ENCODE results near the gene SPAG16. TPM values are rescaled to one million over a fixed set of nuclear protein-coding genes. Genes with fewer than 3 reads are reported as not detected.

SPAG16 gene
- total RNA-seq, 1 experiment from 2014 or later: 16.0 TPM

GRCh38 chr2:213816583-213816982, 532.3 kb downstream of the SPAG16 start:
- no peak for DNase-seq (ENCODE audit: low spot score)
- Mint-ChIP-seq H3K27ac (no peak overlapping the region), H3K27me3 (ENCODE audit: low read depth) (no peaks in the 10 kb centered on the region), H3K4me3 (no peak overlapping the region), H3K4me1 (peaks cover 11% of the 10 kb centered on the region; the same call in 1 of the 2 replicates), H3K9me3 (peaks cover 9% of the 10 kb centered on the region), H3K36me3 (no peaks in the 10 kb centered on the region)
- POLR2A ChIA-PET: no interaction called here
- ATAC-seq: no peak
- TF ChIP-seq PRDM15 (CRISPR knock-in tag; IDR thresholded peaks at IDR 0.05) (no peak), GABPB1 (CRISPR knock-in tag; IDR thresholded peaks at IDR 0.05) (no peak), NR1H2 (CRISPR knock-in tag; IDR thresholded peaks at IDR 0.05) (no peak), IRF1 (CRISPR knock-in tag; IDR thresholded peaks at IDR 0.05) (no peak), USF1 (CRISPR knock-in tag; IDR thresholded peaks at IDR 0.05) (no peak), CREM (CRISPR knock-in tag; IDR thresholded peaks at IDR 0.05) (no peak), PRRX2 (CRISPR knock-in tag; IDR thresholded peaks at IDR 0.05) (no peak), FOXP4 (CRISPR knock-in tag; IDR thresholded peaks at IDR 0.05) (no peak), SMAD4 (CRISPR knock-in tag; IDR thresholded peaks at IDR 0.05) (no peak), ZBTB43 (CRISPR knock-in tag; IDR thresholded peaks at IDR 0.05) (no peak), IRF2 (CRISPR knock-in tag; IDR thresholded peaks at IDR 0.05; ENCODE audit: borderline replicate concordance, low read depth) (no peak), KAT7 (CRISPR knock-in tag; IDR thresholded peaks at IDR 0.05; ENCODE audit: borderline replicate concordance) (no peak), CREB1 (CRISPR knock-in tag; IDR thresholded peaks at IDR 0.05) (no peak), ZNF671 (CRISPR knock-in tag; IDR thresholded peaks at IDR 0.05) (no peak), MLX (CRISPR knock-in tag; IDR thresholded peaks at IDR 0.05) (no peak), HMGXB4 (CRISPR knock-in tag; IDR thresholded peaks at IDR 0.05) (no peak), ATF6 (CRISPR knock-in tag; IDR thresholded peaks at IDR 0.05) (no peak), ZNF232 (CRISPR knock-in tag; IDR thresholded peaks at IDR 0.05) (no peak), ZSCAN18 (CRISPR knock-in tag; IDR thresholded peaks at IDR 0.05) (no peak), ESRRA (CRISPR knock-in tag; IDR thresholded peaks at IDR 0.05; ENCODE audit: borderline replicate concordance) (no peak)
- CTCF ChIA-PET: no interaction called here
